A549 (cell line): ENCODE measurements around the gene CDH11. TPM values are rescaled to one million over a fixed set of nuclear protein-coding genes. Genes with fewer than 3 reads are reported as not detected.

Source experiments
- ATAC-seq, 2 experiments: fragments of 200-7000 bp in 1 of 2; fragments of >200 bp in 1 of 2; cut with Nextera tagmentation in 1 of 2; cut with Tn5 transposase in 1 of 2; 3 replicates each; pipeline versions ENCODE4 v1.8.0 to v1.9.1; 2018 to 2020; ENCODE audit warnings: mild to moderate bottlenecking in 1 of 2, moderate library complexity in 1 of 2
- CTCF ChIA-PET: fragments of 300-600 bp; sonication (Branson Sonifier 250); formaldehyde crosslinking; extraction: SDS; loops from one replicate; lab custom pipeline; 2021; ENCODE audit warnings: antibody characterized with exemption, inconsistent platforms; lab: Yijun Ruan, JAX
- POLR2A ChIA-PET: fragments of 350-600 bp; formaldehyde crosslinking; extraction: SDS; loops from one replicate; lab custom pipeline; 2021; ENCODE audit warnings: antibody characterized with exemption, inconsistent platforms; lab: Yijun Ruan, JAX
- DNase-seq, 2 experiments: peaks; one replicate each; pipeline versions ENCODE4 v3.0.0 to v3.0.0-alpha.2; 2011 to 2016; ENCODE audit warnings: low read depth in 1 of 2, low spot score in 1 of 2
- FAIRE-seq: peaks from 2 replicates; lab custom pipeline; 2011; peaks lifted over from hg19 to GRCh38; lab: Jason Lieb, UNC
- H3K27ac ChIP-seq, 2 experiments: fragments of >200 bp; sonication (Bioruptor Twin); formaldehyde crosslinking; 3 replicates each; pipeline ENCODE4 v1.5.1; 2016 to 2017
- H3K4me1 ChIP-seq: fragments of >200 bp; sonication (Bioruptor Twin); formaldehyde crosslinking; 3 replicates; pipeline ENCODE4 v1.6.1; 2016
- H3K4me2 ChIP-seq: fragments of >200 bp; sonication (Bioruptor Twin); formaldehyde crosslinking; 3 replicates; pipeline ENCODE4 v1.6.1; 2016
- H3K4me3 ChIP-seq: fragments of >200 bp; sonication (Bioruptor Twin); formaldehyde crosslinking; 3 replicates; pipeline ENCODE4 v1.5.1; 2016
- H3K9me3 ChIP-seq: fragments of >200 bp; sonication (Bioruptor Twin); formaldehyde crosslinking; 3 replicates; pipeline ENCODE4 v1.6.1; 2016
- BCL3 ChIP-seq: fragments of >200 bp; sonication (Bioruptor Twin); formaldehyde crosslinking; IDR thresholded peaks from 3 replicates; pipeline ENCODE4 v1.6.1; 2016
- EHF ChIP-seq: fragments of 250-450 bp; sonication (Bioruptor Pico); IDR thresholded peaks from 2 replicates; pipeline ENCODE4 v1.5.0; 2020; ENCODE audit warnings: mild to moderate bottlenecking
- ELK1 ChIP-seq: fragments of 150-350 bp; IDR thresholded peaks from 2 replicates; pipeline ENCODE4 v1.6.1; 2014; ENCODE audit warnings: low read depth, mild to moderate bottlenecking, low read length
- EP300 ChIP-seq, 2 experiments: fragments of >200 bp; sonication (Bioruptor Twin); formaldehyde crosslinking; IDR thresholded peaks; 2 replicates in 1 of 2; 3 replicates in 1 of 2; pipeline ENCODE4 v1.6.1; 2016 to 2017
- FOSL2 ChIP-seq, 2 experiments: fragments of 450-650 bp in 1 of 2; fragments of >200 bp in 1 of 2; sonication (Bioruptor Twin) in 1 of 2; formaldehyde crosslinking; IDR thresholded peaks; 2 replicates each; pipeline versions ENCODE4 v1.5.0 to v1.6.1; 2016 to 2020; ENCODE audit warnings: mild to moderate bottlenecking in 1 of 2, moderate library complexity in 1 of 2
- HMGXB4 ChIP-seq: fragments of 250-450 bp; sonication (Bioruptor Pico); IDR thresholded peaks from 2 replicates; pipeline ENCODE4 v1.5.0; 2021; ENCODE audit warnings: mild to moderate bottlenecking, moderate library complexity, borderline replicate concordance
- HOXB13 ChIP-seq: fragments of 250-450 bp; sonication (Bioruptor Pico); IDR thresholded peaks from 2 replicates; pipeline ENCODE4 v1.5.0; 2020; ENCODE audit warnings: low read depth, mild to moderate bottlenecking, moderate library complexity
- HOXB5 ChIP-seq: fragments of 250-450 bp; sonication (Bioruptor Pico); IDR thresholded peaks from 2 replicates; pipeline ENCODE4 v1.5.0; 2020; ENCODE audit warnings: mild to moderate bottlenecking, moderate library complexity
- KDM1A ChIP-seq: fragments of 200-600 bp; sonication (generic); IDR thresholded peaks from 2 replicates; pipeline ENCODE4 v1.6.1; 2016; ENCODE audit warnings: low read depth, mild to moderate bottlenecking
- KDM5A ChIP-seq: fragments of 200-600 bp; sonication (generic); IDR thresholded peaks from 2 replicates; pipeline ENCODE4 v1.6.1; 2016; ENCODE audit warnings: antibody characterized with exemption, mild to moderate bottlenecking
- MAFK ChIP-seq: fragments of 450-650 bp; IDR thresholded peaks from 2 replicates; pipeline ENCODE4 v1.6.1; 2014; ENCODE audit not compliant: partially characterized antibody
- MYC ChIP-seq: IDR thresholded peaks from 2 replicates; pipeline ENCODE4 v1.6.1; 2012; ENCODE audit warnings: mild to moderate bottlenecking, inconsistent platforms, low read length, improper control_type of control experiment, borderline replicate concordance
- NFE2L2 ChIP-seq: fragments of 150-350 bp; conservative IDR thresholded peaks from 2 replicates; pipeline ENCODE4 v1.6.1; 2014; ENCODE audit warnings: low read length
- PBX3 ChIP-seq: IDR thresholded peaks from 2 replicates; pipeline ENCODE4 v1.6.1; 2012
- RFX5 ChIP-seq: fragments of 450-650 bp; IDR thresholded peaks from 2 replicates; pipeline ENCODE4 v1.7.1; 2014; ENCODE audit warnings: antibody characterized with exemption, mild to moderate bottlenecking, moderate library complexity
- RNF2 ChIP-seq: fragments of 200-600 bp; sonication (generic); IDR thresholded peaks from 2 replicates; pipeline ENCODE4 v1.6.1; 2016; ENCODE audit warnings: low read depth, mild to moderate bottlenecking, antibody characterized with exemption, moderate library complexity, borderline replicate concordance
- SREBF2 ChIP-seq: fragments of 450-650 bp; IDR thresholded peaks from 2 replicates; pipeline ENCODE4 v1.6.1; 2014; ENCODE audit warnings: mild to moderate bottlenecking, moderate library complexity
- TFCP2L1 ChIP-seq: fragments of 250-450 bp; sonication (Bioruptor Pico); IDR thresholded peaks from 2 replicates; pipeline ENCODE4 v1.5.0; 2021; ENCODE audit warnings: mild to moderate bottlenecking
- USF2 ChIP-seq: fragments of 450-650 bp; IDR thresholded peaks from 2 replicates; pipeline ENCODE4 v1.6.1; 2014; ENCODE audit warnings: antibody characterized with exemption
- ZFP36 ChIP-seq: fragments of 450-650 bp; IDR thresholded peaks from 2 replicates; pipeline ENCODE4 v1.6.1; 2014; ENCODE audit warnings: borderline replicate concordance; ENCODE audit not compliant: partially characterized antibody
- ZNF302 ChIP-seq: fragments of 250-450 bp; sonication (Bioruptor Pico); IDR thresholded peaks from 2 replicates; pipeline ENCODE4 v1.9.0; 2021; ENCODE audit warnings: inconsistent platforms, mild to moderate bottlenecking, moderate library complexity
- ZSCAN20 ChIP-seq: fragments of 250-450 bp; sonication (Bioruptor Pico); IDR thresholded peaks from 2 replicates; pipeline ENCODE4 v1.8.0; 2022; ENCODE audit warnings: mild to moderate bottlenecking, moderate library complexity
- WGBS: methylation state at CpG from one replicate; pipeline ENCODE4 v1.1.6; 2017; ENCODE audit errors: missing lambda C conversion rate; 5-methylcytosine and 5-hydroxymethylcytosine counted together
- polyA plus RNA-seq, 4 experiments: library from polyadenylated mRNA; depleted of rRNA in 3 of 4; stranded (reverse); fragments of >200 nt; fragmentation: RNase III in 1 of 4; extraction: RNeasy Plus Mini Kit Qiagen cat#74134 plus additional on column Dnase treatment in 1 of 4; gene quantifications; 2 replicates in 3 of 4; 3 replicates in 1 of 4; pipeline ENCODE4 v1.2.3, GENCODE V29; 2011 to 2017

Gene CDH11
- polyA plus RNA-seq, 2 of the 4 experiments (the other 2 are of a cell fraction) = 0.72 to 1.1 TPM

GRCh38 chr16:65003621-65004020 lies 118.2 kb downstream of the CDH11 start:
- no peak for ATAC-seq

GRCh38 chr16:65002265-65002664 lies 119.6 kb downstream of the CDH11 start:
- ChIA-PET POLR2A (no interaction called here), CTCF (no interaction called here)
- ATAC-seq (no peak), FAIRE-seq (no peak), DNase-seq (no peak)
- H3K4me2 ChIP-seq = no peak overlapping the region
- H3K4me1 ChIP-seq = no peaks in the 10 kb centered on the region
- no peak for TF ChIP-seq ZFP36
- 5% methylated on average over 1 of the region's 1 CpG for WGBS
- no peak overlapping the region for H3K4me3 ChIP-seq
- no peaks in the 10 kb centered on the region for H3K9me3 ChIP-seq
- H3K27ac ChIP-seq = no peak overlapping the region

More at GRCh38 chr16:65003621-65004020, 118.2 kb downstream of the CDH11 start:
- POLR2A ChIA-PET = no interaction called here
- no peak overlapping the region for H3K4me2 ChIP-seq
- TF ChIP-seq ZNF302 (CRISPR knock-in tag) (no peak), KDM1A (no peak)
- CTCF ChIA-PET = no interaction called here
- H3K27ac ChIP-seq = no peak overlapping the region
- H3K4me3 ChIP-seq = no peak overlapping the region
- no peaks in the 10 kb centered on the region for H3K9me3 ChIP-seq
- FAIRE-seq (no peak), DNase-seq (no peak)
- no peaks in the 10 kb centered on the region for H3K4me1 ChIP-seq

GRCh38 chr16:65000654-65001053 lies 121.2 kb downstream of the CDH11 start:
- 1% methylated on average over 3 of the region's 3 CpGs for WGBS
- Histone ChIP-seq H3K9me3 (no peaks in the 10 kb centered on the region), H3K27ac (no peak overlapping the region), H3K4me3 (no peak overlapping the region), H3K4me1 (no peaks in the 10 kb centered on the region), H3K4me2 (no peak overlapping the region)
- CTCF ChIA-PET = no interaction called here
- ATAC-seq = no peak
- POLR2A ChIA-PET = no interaction called here
- DNase-seq = no peak
- no peak for FAIRE-seq
- no peak for TF ChIP-seq RNF2
- TF ChIP-seq ELK1 = no peak
- no peak for TF ChIP-seq EHF
- TF ChIP-seq BCL3 = no peak
- no peak for TF ChIP-seq KDM5A
- TF ChIP-seq HMGXB4 (CRISPR knock-in tag) = no peak
- no peak for TF ChIP-seq TFCP2L1 (CRISPR knock-in tag)
- no peak for TF ChIP-seq MYC
- TF ChIP-seq HOXB5 (CRISPR knock-in tag) = no peak
- no peak for TF ChIP-seq ZSCAN20
- no peak for TF ChIP-seq PBX3
- no peak for TF ChIP-seq SREBF2
- no peak for TF ChIP-seq NFE2L2
- no peak for TF ChIP-seq FOSL2 (IDR thresholded peaks at IDR 0.05)
- no peak for TF ChIP-seq FOSL2 (CRISPR knock-in tag; IDR thresholded peaks at IDR 0.05)
- no peak for TF ChIP-seq HOXB13 (CRISPR knock-in tag)
- no peak for TF ChIP-seq MAFK
- TF ChIP-seq RFX5 = no peak
- no peak for TF ChIP-seq EP300 (IDR thresholded peaks at IDR 0.05)
- TF ChIP-seq USF2 = no peak
